Suprapubic skin (tissue), 4 donors: ENCODE measurements around the gene MPEG1. TPM values are rescaled to one million over a fixed set of nuclear protein-coding genes. Genes with fewer than 3 reads are reported as not detected.

Experiments used
- DNase-seq, 2 donors: peaks; one replicate each; pipeline ENCODE4 v3.0.0-alpha.2; 2019; ENCODE audit warnings: low spot score in 2 of 2
- H3K27ac ChIP-seq: fragments of 200-600 bp; sonication (generic); one replicate; pipeline ENCODE4 v1.5.1; 2019
- H3K27me3 ChIP-seq: fragments of 200-600 bp; sonication (generic); one replicate; pipeline ENCODE4 v1.5.1; 2019
- H3K36me3 ChIP-seq: fragments of 200-600 bp; sonication (generic); one replicate; pipeline ENCODE4 v1.5.1; 2019
- H3K4me1 ChIP-seq: fragments of 200-600 bp; sonication (generic); one replicate; pipeline ENCODE4 v1.5.1; 2019
- H3K4me3 ChIP-seq: fragments of 200-600 bp; sonication (generic); one replicate; pipeline ENCODE4 v1.5.1; 2019; ENCODE audit warnings: mild to moderate bottlenecking
- H3K9me3 ChIP-seq: fragments of 200-600 bp; sonication (generic); one replicate; pipeline ENCODE4 v1.5.1; 2019
- EP300 ChIP-seq: sonication (generic); formaldehyde crosslinking; IDR thresholded peaks from one replicate; pipeline ENCODE4 v1.6.1; 2017; ENCODE audit warnings: antibody characterized with exemption
- POLR2A ChIP-seq, 2 donors: fragments of 450-650 bp; IDR thresholded peaks; one replicate each; pipeline ENCODE4 v1.6.1; 2017; ENCODE audit warnings: antibody characterized with exemption in 2 of 2, mild to moderate bottlenecking in 2 of 2, moderate library complexity in 2 of 2
- POLR2AphosphoS5 ChIP-seq, 3 donors: sonication (generic); formaldehyde crosslinking; IDR thresholded peaks; one replicate each; pipeline ENCODE4 v1.6.1; 2017; ENCODE audit warnings: antibody characterized with exemption in 3 of 3
- WGBS: methylation state at CpG from one replicate; pipeline ENCODE4 v1.1.5; 2018; 5-methylcytosine and 5-hydroxymethylcytosine counted together
- total RNA-seq, 4 donors: library from RNA; depleted of rRNA; stranded (reverse); fragments of >200 nt; gene quantifications; one replicate each; pipeline ENCODE4 v1.1.0, GENCODE V29; 2016
- TF ChIP-seq, protein P1 (sequence below), 2 donors: fragments of 200-600 bp in 1 of 2; fragments of 450-650 bp in 1 of 2; sonication (generic) in 1 of 2; IDR thresholded peaks; one replicate each; pipeline ENCODE4 v1.5.1; 2016 to 2019; ENCODE audit warnings: antibody characterized with exemption in 2 of 2, mild to moderate bottlenecking in 1 of 2, moderate library complexity in 1 of 2

Gene MPEG1
- total RNA-seq, 4 donors from 2014 or later, result 2.3 to 4.5 (median 2.9) TPM

DNA sequence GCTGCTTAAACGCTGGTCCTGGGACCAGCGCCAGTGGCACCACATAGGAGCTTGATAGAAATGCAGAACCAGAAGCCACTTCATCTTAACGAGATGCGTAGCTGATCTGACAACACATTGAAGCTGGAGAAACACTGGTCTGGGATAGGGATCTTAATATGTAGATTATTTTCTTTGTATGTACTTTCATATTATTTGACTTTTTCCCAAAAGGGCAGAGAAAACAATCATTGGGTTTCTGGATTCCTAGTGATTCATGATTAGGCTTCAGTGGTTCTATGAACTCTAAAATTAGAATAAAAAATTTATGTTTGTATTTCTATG, 12.3 kb downstream of the MPEG1 start:
- DNase-seq, result no peak
- no peaks in the 10 kb centered on the region for H3K9me3 ChIP-seq
- no peaks in the 10 kb centered on the region for H3K27me3 ChIP-seq
- 49% methylated on average over 4 of the region's 4 CpGs for WGBS
- H3K4me3 ChIP-seq, result no peak overlapping the region
- no peaks in the 10 kb centered on the region for H3K4me1 ChIP-seq
- H3K36me3 ChIP-seq, result peaks cover 9% of the 10 kb centered on the region
- no peak overlapping the region for H3K27ac ChIP-seq
- TF ChIP-seq EP300 (no peak), POLR2A (IDR thresholded peaks at IDR 0.05) (no peak), POLR2AphosphoS5 (IDR thresholded peaks at IDR 0.05) (no peak)
- TF ChIP-seq, protein P1, sequence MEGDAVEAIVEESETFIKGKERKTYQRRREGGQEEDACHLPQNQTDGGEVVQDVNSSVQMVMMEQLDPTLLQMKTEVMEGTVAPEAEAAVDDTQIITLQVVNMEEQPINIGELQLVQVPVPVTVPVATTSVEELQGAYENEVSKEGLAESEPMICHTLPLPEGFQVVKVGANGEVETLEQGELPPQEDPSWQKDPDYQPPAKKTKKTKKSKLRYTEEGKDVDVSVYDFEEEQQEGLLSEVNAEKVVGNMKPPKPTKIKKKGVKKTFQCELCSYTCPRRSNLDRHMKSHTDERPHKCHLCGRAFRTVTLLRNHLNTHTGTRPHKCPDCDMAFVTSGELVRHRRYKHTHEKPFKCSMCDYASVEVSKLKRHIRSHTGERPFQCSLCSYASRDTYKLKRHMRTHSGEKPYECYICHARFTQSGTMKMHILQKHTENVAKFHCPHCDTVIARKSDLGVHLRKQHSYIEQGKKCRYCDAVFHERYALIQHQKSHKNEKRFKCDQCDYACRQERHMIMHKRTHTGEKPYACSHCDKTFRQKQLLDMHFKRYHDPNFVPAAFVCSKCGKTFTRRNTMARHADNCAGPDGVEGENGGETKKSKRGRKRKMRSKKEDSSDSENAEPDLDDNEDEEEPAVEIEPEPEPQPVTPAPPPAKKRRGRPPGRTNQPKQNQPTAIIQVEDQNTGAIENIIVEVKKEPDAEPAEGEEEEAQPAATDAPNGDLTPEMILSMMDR (IDR thresholded peaks at IDR 0.05), result no peak

DNA sequence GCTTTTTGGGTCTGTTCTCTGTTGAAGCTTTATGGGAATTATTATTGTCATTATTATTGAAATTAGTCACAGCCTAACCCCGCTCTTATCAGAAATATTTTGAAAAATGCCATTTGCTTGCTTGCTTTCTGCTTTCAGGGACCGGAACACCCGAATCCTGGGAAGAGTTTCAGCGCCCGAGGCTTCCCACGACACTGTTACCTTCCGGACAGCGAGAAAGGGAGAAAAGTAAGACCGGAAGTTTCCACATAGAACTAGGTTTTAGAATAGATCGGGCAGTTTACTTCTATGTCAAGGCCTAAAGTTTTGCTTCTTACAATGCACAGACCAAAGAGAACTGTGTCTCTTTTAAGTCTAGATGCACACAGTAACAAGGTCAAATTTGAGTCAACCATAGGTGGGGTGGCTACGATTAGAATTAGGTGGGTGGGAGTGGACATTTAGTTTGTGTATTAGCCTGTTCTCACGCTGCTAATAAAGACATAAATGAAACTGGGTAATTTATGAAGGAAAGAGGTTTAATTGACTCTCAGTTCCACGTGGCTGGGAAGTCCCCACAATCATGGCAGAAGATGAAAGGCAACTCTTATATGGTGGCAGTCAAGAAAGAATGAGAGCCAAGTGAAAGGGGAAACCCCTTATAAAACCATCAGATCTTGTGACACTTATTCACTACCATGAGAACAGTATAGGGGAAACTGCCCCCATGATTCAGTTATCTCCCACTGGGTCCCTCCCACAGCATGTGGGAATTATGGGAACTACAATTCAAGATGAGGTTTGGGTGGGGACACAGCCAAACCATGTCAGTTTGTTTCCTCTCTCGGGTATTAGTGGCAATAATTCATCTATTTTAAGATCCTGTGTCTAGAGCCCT, 12.9 kb downstream of the MPEG1 start:
- 73% methylated on average over 14 of the region's 14 CpGs for WGBS

DNA sequence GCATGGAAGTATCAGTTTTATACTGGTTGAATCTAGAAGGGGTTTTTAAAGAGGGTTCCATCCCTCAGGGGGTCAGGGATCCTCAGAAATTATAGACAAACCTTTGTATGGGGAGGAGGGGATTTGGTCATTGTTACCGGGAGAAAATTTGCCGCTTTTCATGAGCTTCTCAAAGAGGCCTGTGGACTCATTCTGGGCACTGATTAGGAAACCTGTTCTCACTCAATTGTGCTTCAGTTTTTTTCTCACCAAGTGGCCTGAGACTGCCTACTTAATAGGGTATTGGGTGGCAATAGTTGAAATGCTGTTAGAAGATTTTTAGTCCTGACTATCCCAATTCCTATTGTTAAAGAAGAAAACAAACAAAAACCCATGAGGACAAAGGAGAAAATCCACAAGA, 14.0 kb downstream of the MPEG1 start:
- Histone ChIP-seq H3K9me3 (no peaks in the 10 kb centered on the region), H3K27ac (no peak overlapping the region), H3K36me3 (peaks cover 4% of the 10 kb centered on the region), H3K27me3 (no peaks in the 10 kb centered on the region), H3K4me1 (no peaks in the 10 kb centered on the region), H3K4me3 (no peak overlapping the region)
- no peak for DNase-seq
- 97% methylated on average over 2 of the region's 2 CpGs for WGBS
- TF ChIP-seq, protein P1 (IDR thresholded peaks at IDR 0.05), result no peak
- TF ChIP-seq EP300 (no peak), POLR2AphosphoS5 (IDR thresholded peaks at IDR 0.05) (no peak), POLR2A (IDR thresholded peaks at IDR 0.05) (no peak)

More for the DNA sequence above, 12.9 kb downstream of the MPEG1 start:
- Histone ChIP-seq H3K4me3 (no peak overlapping the region), H3K36me3 (peaks cover 8% of the 10 kb centered on the region), H3K27ac (no peak overlapping the region), H3K9me3 (no peaks in the 10 kb centered on the region), H3K4me1 (no peaks in the 10 kb centered on the region), H3K27me3 (no peaks in the 10 kb centered on the region)
- TF ChIP-seq EP300 (no peak), POLR2AphosphoS5 (IDR thresholded peaks at IDR 0.05) (no peak), POLR2A (IDR thresholded peaks at IDR 0.05) (no peak)
- TF ChIP-seq, protein P1 (IDR thresholded peaks at IDR 0.05), result no peak
- DNase-seq, result no peak

DNA sequence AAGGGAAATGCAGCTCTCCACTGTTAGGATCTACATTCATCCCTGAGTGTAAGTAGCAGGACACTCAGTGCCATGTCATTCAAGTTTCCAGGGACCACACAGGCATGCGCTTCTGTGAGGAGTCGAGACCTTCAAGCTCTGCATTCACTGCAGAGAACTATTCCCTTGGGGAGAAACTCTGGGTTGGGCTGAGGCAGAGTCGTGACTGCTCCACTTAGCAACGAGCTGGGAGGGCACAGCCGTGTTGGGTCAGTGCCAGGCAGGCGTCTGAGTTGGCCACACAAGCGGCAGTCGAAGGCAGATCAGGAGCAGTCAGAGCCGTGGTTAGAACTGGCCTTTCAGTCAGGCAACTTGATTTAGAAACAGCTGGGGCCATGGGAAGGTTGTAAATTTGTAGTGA, 14.7 kb downstream of the MPEG1 start:
- H3K4me3 ChIP-seq, result no peak overlapping the region
- no peak for DNase-seq
- no peak for TF ChIP-seq EP300
- TF ChIP-seq POLR2A (IDR thresholded peaks at IDR 0.05), result no peak
- TF ChIP-seq, protein P1 (IDR thresholded peaks at IDR 0.05), result no peak
- TF ChIP-seq POLR2AphosphoS5 (IDR thresholded peaks at IDR 0.05), result no peak
- H3K9me3 ChIP-seq, result no peaks in the 10 kb centered on the region
- 37% methylated on average over 9 of the region's 9 CpGs for WGBS
- no peaks in the 10 kb centered on the region for H3K27me3 ChIP-seq
- no peak overlapping the region for H3K27ac ChIP-seq
- no peaks in the 10 kb centered on the region for H3K4me1 ChIP-seq
- peaks cover 4% of the 10 kb centered on the region for H3K36me3 ChIP-seq

DNA sequence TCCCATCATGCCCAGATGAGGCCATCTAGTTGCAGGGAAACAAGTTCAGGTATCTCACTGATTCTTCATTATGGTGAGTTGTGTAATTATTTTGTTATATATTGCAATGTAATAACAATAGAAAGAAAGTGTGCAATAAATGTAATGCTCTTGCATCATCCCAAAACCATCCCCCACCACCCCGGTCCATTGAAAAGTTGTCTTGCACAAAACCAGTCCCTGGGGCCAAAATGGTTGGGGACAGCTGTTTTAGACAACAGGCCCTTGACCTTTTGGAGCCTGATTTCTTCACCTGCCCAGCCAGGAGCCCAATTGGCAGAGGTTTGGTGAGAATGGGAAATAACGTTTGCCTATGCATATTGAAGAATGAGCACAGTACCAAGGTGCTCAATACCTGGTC, 15.9 kb downstream of the MPEG1 start:
- Histone ChIP-seq H3K4me3 (no peak overlapping the region), H3K27me3 (no peaks in the 10 kb centered on the region), H3K27ac (no peak overlapping the region), H3K36me3 (peaks cover 11% of the 10 kb centered on the region), H3K9me3 (no peaks in the 10 kb centered on the region), H3K4me1 (no peaks in the 10 kb centered on the region)
- WGBS, result 90% methylated on average over 2 of the region's 2 CpGs
- no peak for DNase-seq
- TF ChIP-seq POLR2AphosphoS5 (IDR thresholded peaks at IDR 0.05) (no peak), EP300 (no peak), POLR2A (IDR thresholded peaks at IDR 0.05) (no peak)
- TF ChIP-seq, protein P1 (IDR thresholded peaks at IDR 0.05), result no peak
